GM23338 (cell line): ENCODE data around the gene IL1RAPL2. TPM values are rescaled to one million over a fixed set of nuclear protein-coding genes. Genes with fewer than 3 reads are reported as not detected.

Experiments used
- ATAC-seq: fragments of 200-7000 bp; cut with Tn5 transposase; 3 replicates; pipeline ENCODE4 v1.9.1; 2020
- DNase-seq: peaks from one replicate; pipeline ENCODE4 v3.0.0-alpha.2; 2015; ENCODE audit warnings: low spot score
- H2AFZ ChIP-seq: fragments of 200-600 bp; sonication (generic); 2 replicates; pipeline ENCODE4 v1.8.0; 2016; ENCODE audit warnings: antibody characterized with exemption, mild to moderate bottlenecking, moderate library complexity
- H3F3A ChIP-seq: fragments of 200-600 bp; sonication (generic); replicated peaks from 2 replicates; pipeline ENCODE4 v1.8.0; 2017; ENCODE audit warnings: antibody characterized with exemption, mixed run types, low read depth
- H3K27ac ChIP-seq: fragments of 200-600 bp; sonication (generic); 2 replicates; pipeline ENCODE4 v1.6.1; 2016; ENCODE audit warnings: low read depth
- H3K27me3 ChIP-seq: fragments of 200-600 bp; sonication (generic); 2 replicates; pipeline ENCODE4 v1.8.0; 2016; ENCODE audit warnings: mild to moderate bottlenecking, mixed run types, moderate library complexity; ENCODE audit not compliant: insufficient read depth
- H3K36me3 ChIP-seq: fragments of 200-600 bp; sonication (generic); 2 replicates; pipeline ENCODE4 v1.8.0; 2016; ENCODE audit warnings: mild to moderate bottlenecking; ENCODE audit not compliant: insufficient read depth
- H3K4me1 ChIP-seq: fragments of 200-600 bp; sonication (generic); 2 replicates; pipeline ENCODE4 v1.8.0; 2016; ENCODE audit warnings: mild to moderate bottlenecking, moderate library complexity; ENCODE audit not compliant: insufficient read depth
- H3K4me2 ChIP-seq: fragments of 200-600 bp; sonication (generic); 2 replicates; pipeline ENCODE4 v1.7.1; 2017; ENCODE audit warnings: mixed run types
- H3K4me3 ChIP-seq: fragments of 200-600 bp; sonication (generic); 2 replicates; pipeline ENCODE4 v1.6.1; 2016; ENCODE audit warnings: mixed run types
- H3K79me2 ChIP-seq: fragments of 200-600 bp; sonication (generic); replicated peaks from 2 replicates; pipeline ENCODE4 v1.8.0; 2017; ENCODE audit warnings: mild to moderate bottlenecking; ENCODE audit not compliant: insufficient read depth
- H3K9me2 ChIP-seq: fragments of 200-600 bp; sonication (generic); 2 replicates; pipeline ENCODE4 v1.8.0; 2017; ENCODE audit not compliant: insufficient read depth
- H4K20me1 ChIP-seq: fragments of 200-600 bp; sonication (generic); replicated peaks from 2 replicates; pipeline ENCODE4 v1.8.0; 2017; ENCODE audit warnings: mild to moderate bottlenecking; ENCODE audit not compliant: insufficient read depth
- H3K27ac Mint-ChIP-seq: 2 replicates; pipeline ENCODE4 v1.8.0; 2020; ENCODE audit warnings: inconsistent platforms, mild to moderate bottlenecking, moderate library complexity, mixed read lengths
- H3K27me3 Mint-ChIP-seq: 3 replicates; pipeline ENCODE4 v1.8.0; 2022; ENCODE audit warnings: low read depth, mild to moderate bottlenecking, moderate library complexity, mixed read lengths, inconsistent platforms; ENCODE audit not compliant: insufficient read depth, poor library complexity
- H3K36me3 Mint-ChIP-seq: 3 replicates; pipeline ENCODE4 v1.8.0; 2021; ENCODE audit warnings: low read depth, mild to moderate bottlenecking, inconsistent platforms, moderate library complexity, mixed read lengths
- H3K4me1 Mint-ChIP-seq: 3 replicates; pipeline ENCODE4 v1.8.0; 2020; ENCODE audit warnings: mild to moderate bottlenecking, inconsistent platforms, mixed read lengths
- H3K4me3 Mint-ChIP-seq: 3 replicates; pipeline ENCODE4 v1.8.0; 2021; ENCODE audit warnings: moderate library complexity, mild to moderate bottlenecking, inconsistent platforms, mixed read lengths
- H3K9me3 Mint-ChIP-seq: 3 replicates; pipeline ENCODE4 v1.8.0; 2020; ENCODE audit warnings: moderate library complexity, mild to moderate bottlenecking, inconsistent platforms, mixed read lengths
- CREB1 ChIP-seq: fragments of 250-450 bp; sonication (Bioruptor Pico); IDR thresholded peaks from 2 replicates; pipeline ENCODE4 v1.5.0; 2020; ENCODE audit warnings: low read depth, mild to moderate bottlenecking, moderate library complexity
- EZH2 ChIP-seq: fragments of 200-600 bp; sonication (generic); IDR thresholded peaks from one replicate; pipeline ENCODE4 v1.8.0; 2017; ENCODE audit warnings: antibody characterized with exemption, mild to moderate bottlenecking, low read depth; ENCODE audit not compliant: unreplicated experiment
- EZH2phosphoT487 ChIP-seq: fragments of 200-600 bp; sonication (generic); IDR thresholded peaks from one replicate; pipeline ENCODE4 v1.8.1; 2018; ENCODE audit warnings: antibody characterized with exemption; ENCODE audit not compliant: unreplicated experiment
- NANOG ChIP-seq: IDR thresholded peaks from 2 replicates; pipeline ENCODE4 v1.6.1; 2016; ENCODE audit warnings: antibody characterized with exemption, borderline replicate concordance
- REST ChIP-seq: IDR thresholded peaks from one replicate; pipeline ENCODE4 v1.6.1; 2018; ENCODE audit warnings: antibody characterized with exemption; ENCODE audit not compliant: unreplicated experiment
- ZNF331 ChIP-seq: fragments of 250-450 bp; sonication (Bioruptor Pico); IDR thresholded peaks from 2 replicates; pipeline ENCODE4 v1.5.0; 2020; ENCODE audit warnings: low read depth, mild to moderate bottlenecking, moderate library complexity
- ZNF462 ChIP-seq: fragments of 250-450 bp; sonication (Bioruptor Pico); IDR thresholded peaks from 2 replicates; pipeline ENCODE4 v1.5.0; 2020; ENCODE audit warnings: mild to moderate bottlenecking, moderate library complexity
- polyA plus RNA-seq: library from polyadenylated mRNA; unstranded; fragments of >200 nt; fragmentation: Nextera tagmentation; extraction: Ambion mirVana; gene quantifications from 2 replicates; pipeline ENCODE4 v1.2.1, GENCODE V29; 2016
- total RNA-seq: library from RNA; depleted of rRNA; stranded (reverse); fragments of >200 nt; shearing (Covaris generic); gene quantifications from 2 replicates; pipeline ENCODE4 v1.2.3, GENCODE V29; 2014

The IL1RAPL2 gene
- total and polyA plus RNA-seq, 2 experiments from 2014 or later, result 0.80 to 0.94 TPM

GRCh38 chrX:104669063-104669462, 103.1 kb downstream of the IL1RAPL2 start (continued):
- TF ChIP-seq ZNF462 (CRISPR knock-in tag) (no peak), ZNF331 (CRISPR knock-in tag) (no peak)

GRCh38 chrX:104670051-104670450, 104.1 kb downstream of the IL1RAPL2 start:
- no peaks in the 10 kb centered on the region for H3K36me3 Mint-ChIP-seq
- no peak overlapping the region for H3K4me2 ChIP-seq
- H3K79me2 ChIP-seq, result no peaks in the 10 kb centered on the region
- no peak overlapping the region for H3K4me3 Mint-ChIP-seq
- H3K4me1 ChIP-seq, result no peaks in the 10 kb centered on the region
- H3K27me3 ChIP-seq, result no peaks in the 10 kb centered on the region
- no peaks in the 10 kb centered on the region for H4K20me1 ChIP-seq
- no peak overlapping the region for H3K27ac Mint-ChIP-seq
- no peaks in the 10 kb centered on the region; the same call in 2 of the 3 replicates for H3K9me3 Mint-ChIP-seq
- H3K36me3 ChIP-seq, result no peaks in the 10 kb centered on the region
- no peak for ATAC-seq
- no peak overlapping the region for H2AFZ ChIP-seq
- DNase-seq, result no peak
- H3F3A ChIP-seq, result no peaks in the 10 kb centered on the region
- no peak overlapping the region for H3K27ac ChIP-seq
- H3K4me3 ChIP-seq, result no peak overlapping the region
- no peaks in the 10 kb centered on the region for H3K4me1 Mint-ChIP-seq
- no peaks in the 10 kb centered on the region for H3K27me3 Mint-ChIP-seq
- no peaks in the 10 kb centered on the region for H3K9me2 ChIP-seq
- TF ChIP-seq EZH2phosphoT487, result no peak
- TF ChIP-seq EZH2, result no peak
- TF ChIP-seq ZNF331 (CRISPR knock-in tag), result no peak
- no peak for TF ChIP-seq CREB1 (CRISPR knock-in tag)
- TF ChIP-seq REST, result no peak
- no peak for TF ChIP-seq NANOG
